Measurements from ENCODE around the gene MDM2. TPM values are rescaled to one million over a fixed set of nuclear protein-coding genes. Genes with fewer than 3 reads are reported as not detected.

MDM2 gene
- total and polyA plus RNA-seq, 3 donors from 2014 or later: 28.8 to 56.1 (median 40.6) TPM

DNA sequence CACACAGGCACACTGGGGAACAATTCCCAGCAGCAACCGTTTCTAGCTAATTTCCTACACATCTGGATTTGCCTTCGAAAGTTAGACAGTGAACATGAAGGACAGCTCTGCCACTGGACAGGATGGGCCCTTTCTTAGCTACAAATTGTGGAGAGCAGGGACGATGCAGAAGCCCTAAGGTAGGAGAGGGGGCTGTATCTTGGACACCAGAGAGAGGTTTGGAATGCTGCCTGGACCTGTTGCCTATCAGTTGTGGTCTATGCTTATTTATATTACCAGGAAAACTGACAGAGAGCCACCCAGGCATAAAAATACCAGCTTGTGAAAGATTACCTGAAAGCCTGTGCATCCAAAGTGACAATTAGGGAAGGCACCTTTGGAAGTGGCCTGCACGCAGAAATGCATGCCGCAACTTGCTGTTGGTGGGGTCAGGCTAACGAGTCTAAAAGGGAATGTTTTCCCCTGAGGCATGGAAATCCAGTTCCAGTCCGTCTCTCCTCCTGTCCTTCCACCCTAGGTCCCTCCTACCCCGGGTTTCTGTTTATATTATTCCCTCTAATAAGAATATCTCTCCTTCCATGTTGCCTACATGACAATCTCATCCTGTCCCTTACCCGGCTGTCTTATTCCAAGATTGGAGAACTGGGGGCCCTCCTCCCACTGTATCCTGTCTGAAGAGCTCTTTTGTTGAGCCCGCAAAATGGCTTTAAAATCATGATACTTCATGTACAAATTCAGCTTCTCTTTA, 60.2 kb downstream of the MDM2 start:
- H3K27ac ChIP-seq: no peak overlapping the region
- WGBS, 2 donors: 86 to 87% methylated on average over 10 of the region's 10 CpGs
- no peaks in the 10 kb centered on the region for H3K4me1 ChIP-seq
- no peaks in the 10 kb centered on the region for H3K27me3 ChIP-seq
- H3K36me3 ChIP-seq (ENCODE audit: low read depth, missing control alignments): no peaks in the 10 kb centered on the region
- intact Hi-C loops (cut with DNase I; ENCODE audit: low total_unique reads): no loop called here
- H3K9me3 ChIP-seq: no peaks in the 10 kb centered on the region
- TF ChIP-seq, protein P1, sequence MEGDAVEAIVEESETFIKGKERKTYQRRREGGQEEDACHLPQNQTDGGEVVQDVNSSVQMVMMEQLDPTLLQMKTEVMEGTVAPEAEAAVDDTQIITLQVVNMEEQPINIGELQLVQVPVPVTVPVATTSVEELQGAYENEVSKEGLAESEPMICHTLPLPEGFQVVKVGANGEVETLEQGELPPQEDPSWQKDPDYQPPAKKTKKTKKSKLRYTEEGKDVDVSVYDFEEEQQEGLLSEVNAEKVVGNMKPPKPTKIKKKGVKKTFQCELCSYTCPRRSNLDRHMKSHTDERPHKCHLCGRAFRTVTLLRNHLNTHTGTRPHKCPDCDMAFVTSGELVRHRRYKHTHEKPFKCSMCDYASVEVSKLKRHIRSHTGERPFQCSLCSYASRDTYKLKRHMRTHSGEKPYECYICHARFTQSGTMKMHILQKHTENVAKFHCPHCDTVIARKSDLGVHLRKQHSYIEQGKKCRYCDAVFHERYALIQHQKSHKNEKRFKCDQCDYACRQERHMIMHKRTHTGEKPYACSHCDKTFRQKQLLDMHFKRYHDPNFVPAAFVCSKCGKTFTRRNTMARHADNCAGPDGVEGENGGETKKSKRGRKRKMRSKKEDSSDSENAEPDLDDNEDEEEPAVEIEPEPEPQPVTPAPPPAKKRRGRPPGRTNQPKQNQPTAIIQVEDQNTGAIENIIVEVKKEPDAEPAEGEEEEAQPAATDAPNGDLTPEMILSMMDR (IDR thresholded peaks at IDR 0.05): no peak
- TF ChIP-seq POLR2A (IDR thresholded peaks at IDR 0.05): no peak
- no peak for DNase-seq
- no peak overlapping the region for H3K4me3 ChIP-seq

DNA sequence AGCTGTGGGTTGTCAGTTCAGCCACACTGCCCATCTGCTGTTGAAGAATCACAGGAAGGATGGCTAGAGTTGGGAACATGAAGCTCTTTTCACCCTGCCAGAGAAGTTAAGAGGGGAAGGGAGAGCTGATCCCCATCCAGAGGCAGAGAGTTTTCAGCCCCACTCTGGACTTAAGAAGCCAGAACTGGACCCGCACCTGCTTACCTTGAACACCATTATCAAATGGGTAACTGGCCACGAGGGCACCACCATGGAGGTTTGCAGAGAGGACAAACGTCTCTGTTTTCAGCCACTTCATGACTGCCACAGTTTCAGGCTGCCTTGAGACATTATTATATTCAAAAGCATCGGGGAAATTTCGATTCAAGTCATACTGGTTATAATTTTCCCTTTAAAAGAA, 62.0 kb downstream of the MDM2 start:
- no peak for TF ChIP-seq POLR2A (IDR thresholded peaks at IDR 0.05)
- TF ChIP-seq, protein P1 (IDR thresholded peaks at IDR 0.05): no peak
- Histone ChIP-seq H3K4me3 (no peak overlapping the region), H3K27ac (no peak overlapping the region), H3K4me1 (no peaks in the 10 kb centered on the region), H3K36me3 (ENCODE audit: low read depth, missing control alignments) (no peaks in the 10 kb centered on the region), H3K9me3 (no peaks in the 10 kb centered on the region), H3K27me3 (no peaks in the 10 kb centered on the region)
- intact Hi-C loops (cut with DNase I; ENCODE audit: low total_unique reads): no loop called here
- WGBS, 2 donors: 86 to 92% methylated on average over 5 of the region's 5 CpGs
- no peak for DNase-seq

DNA sequence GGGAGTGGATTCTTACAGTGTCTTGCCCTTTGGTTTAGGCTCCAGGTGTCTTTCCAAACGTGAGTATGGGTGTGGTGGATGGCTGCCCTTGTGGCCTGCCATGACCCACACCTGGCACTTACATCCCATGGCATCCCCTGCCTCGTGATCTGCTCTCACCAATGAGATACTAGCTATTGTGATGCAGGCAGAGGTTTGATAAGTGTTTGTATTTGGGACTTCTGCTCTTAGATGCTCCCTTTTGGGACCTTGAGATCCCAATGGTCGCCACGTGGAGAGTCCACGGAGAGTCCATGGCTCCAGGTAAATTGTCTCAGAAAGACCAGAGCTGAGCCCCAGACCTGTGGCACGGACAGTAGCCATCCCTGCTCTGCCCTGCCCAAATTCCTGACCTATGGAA, 62.5 kb downstream of the MDM2 start:
- Histone ChIP-seq H3K36me3 (ENCODE audit: low read depth, missing control alignments) (no peaks in the 10 kb centered on the region), H3K27me3 (no peaks in the 10 kb centered on the region), H3K27ac (no peak overlapping the region), H3K4me3 (no peak overlapping the region), H3K4me1 (no peaks in the 10 kb centered on the region), H3K9me3 (no peaks in the 10 kb centered on the region)
- WGBS, 2 donors: 89 to 95% methylated on average over 6 of the region's 6 CpGs
- DNase-seq: no peak
- intact Hi-C loops (cut with DNase I; ENCODE audit: low total_unique reads): no loop called here
- no peak for TF ChIP-seq POLR2A (IDR thresholded peaks at IDR 0.05)
- TF ChIP-seq, protein P1 (IDR thresholded peaks at IDR 0.05): no peak

DNA sequence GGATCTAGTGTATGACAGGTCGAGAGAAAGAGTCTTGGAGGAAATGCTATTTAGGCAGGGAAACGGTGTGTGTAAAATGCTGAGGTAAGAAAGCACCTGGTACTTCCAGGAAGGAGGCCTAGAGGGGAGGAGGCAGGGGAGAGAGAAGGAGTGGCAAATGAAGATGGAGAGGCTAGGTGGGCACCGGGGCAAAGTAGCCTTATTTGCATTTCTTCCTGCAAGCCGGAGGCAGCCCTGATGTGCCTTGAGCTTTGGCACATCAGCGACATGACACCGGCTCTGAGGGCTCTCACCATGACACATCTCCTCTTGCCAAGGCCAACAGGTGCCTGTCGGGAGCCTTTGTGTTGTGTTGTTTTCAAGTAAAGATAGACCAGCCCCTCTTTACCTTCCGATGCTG, 63.4 kb downstream of the MDM2 start:
- 80 to 86% methylated on average over 8 of the region's 8 CpGs for WGBS, 2 donors
- no peaks in the 10 kb centered on the region for H3K27me3 ChIP-seq
- no peak overlapping the region for H3K4me3 ChIP-seq
- intact Hi-C loops (cut with DNase I; ENCODE audit: low total_unique reads): no loop called here
- no peaks in the 10 kb centered on the region for H3K4me1 ChIP-seq
- H3K9me3 ChIP-seq: no peaks in the 10 kb centered on the region
- no peak overlapping the region for H3K27ac ChIP-seq
- H3K36me3 ChIP-seq (ENCODE audit: low read depth, missing control alignments): no peaks in the 10 kb centered on the region
- no peak for DNase-seq
- TF ChIP-seq, protein P1 (IDR thresholded peaks at IDR 0.05): no peak

DNA sequence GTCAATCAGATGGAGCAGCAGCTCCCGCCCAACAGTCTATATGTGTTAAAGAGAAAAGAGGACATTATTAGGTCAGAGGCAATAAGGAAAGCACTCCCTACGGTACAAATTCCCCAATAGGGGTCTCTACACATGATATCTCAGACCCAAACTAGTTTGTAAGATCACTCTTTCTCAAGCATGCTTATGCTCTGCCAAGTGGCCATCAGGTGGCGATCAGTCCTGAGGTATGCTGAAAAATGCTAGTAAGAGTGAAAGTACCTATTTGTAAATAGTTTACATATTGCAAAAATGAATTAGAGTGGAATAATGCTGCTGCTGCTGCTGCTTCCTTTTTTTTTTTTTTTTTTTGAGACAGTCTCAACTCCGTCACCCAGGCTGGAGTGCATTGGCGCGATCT, 63.9 kb downstream of the MDM2 start:
- H3K9me3 ChIP-seq: no peaks in the 10 kb centered on the region
- no peak overlapping the region for H3K27ac ChIP-seq
- TF ChIP-seq, protein P1 (IDR thresholded peaks at IDR 0.05): no peak
- TF ChIP-seq POLR2A (IDR thresholded peaks at IDR 0.05): no peak
- H3K36me3 ChIP-seq (ENCODE audit: low read depth, missing control alignments): no peaks in the 10 kb centered on the region
- whole genome bisulfite sequencing, 2 donors: 84 to 88% methylated on average over 6 of the region's 6 CpGs
- intact Hi-C loops (cut with DNase I; ENCODE audit: low total_unique reads): no loop called here
- no peaks in the 10 kb centered on the region for H3K4me1 ChIP-seq
- H3K4me3 ChIP-seq: no peak overlapping the region
- DNase-seq: no peak
- H3K27me3 ChIP-seq: no peaks in the 10 kb centered on the region
